PC-9 (cell line): ENCODE results near the gene AUH.

Source experiments
- EZH2 ChIP-seq: fragments of 200-600 bp; sonication (generic); IDR thresholded peaks from 2 replicates; pipeline ENCODE4 v1.8.0; 2017; ENCODE audit warnings: antibody characterized with exemption, low read depth
- TF ChIP-seq, protein P1 (sequence below): fragments of 200-600 bp; sonication (generic); conservative IDR thresholded peaks from 2 replicates; pipeline ENCODE4 v1.6.1; 2017; ENCODE audit warnings: mixed run types, antibody characterized with exemption, mild to moderate bottlenecking, moderate library complexity

DNA sequence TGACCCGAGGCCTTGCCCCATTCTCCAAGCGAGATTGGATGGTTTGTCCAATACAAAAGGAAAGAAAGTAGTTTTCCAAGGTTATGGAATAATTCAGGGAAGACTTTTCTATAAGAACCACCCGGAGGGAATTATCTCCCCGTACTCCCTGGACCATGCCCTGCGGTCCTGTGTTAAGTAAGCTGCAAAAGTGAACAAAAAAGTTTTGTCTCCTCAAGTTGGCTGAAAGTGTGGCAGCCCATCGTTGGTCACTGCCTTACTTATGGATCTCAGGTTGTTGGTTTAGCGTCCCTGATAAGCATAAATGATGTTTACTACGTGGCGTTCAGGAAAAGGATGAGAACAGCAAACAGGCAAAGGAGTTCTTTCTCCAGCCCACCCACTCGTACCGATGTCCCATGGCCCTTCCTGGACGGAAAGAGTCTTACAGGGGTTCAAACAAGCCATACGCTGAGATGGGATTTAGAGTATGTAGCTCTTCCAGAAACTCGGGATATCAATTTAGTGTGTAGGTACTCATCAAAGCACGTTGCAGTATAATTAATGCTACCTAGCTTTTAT is 413 bp upstream of the AUH start:
- TF ChIP-seq, protein P1, sequence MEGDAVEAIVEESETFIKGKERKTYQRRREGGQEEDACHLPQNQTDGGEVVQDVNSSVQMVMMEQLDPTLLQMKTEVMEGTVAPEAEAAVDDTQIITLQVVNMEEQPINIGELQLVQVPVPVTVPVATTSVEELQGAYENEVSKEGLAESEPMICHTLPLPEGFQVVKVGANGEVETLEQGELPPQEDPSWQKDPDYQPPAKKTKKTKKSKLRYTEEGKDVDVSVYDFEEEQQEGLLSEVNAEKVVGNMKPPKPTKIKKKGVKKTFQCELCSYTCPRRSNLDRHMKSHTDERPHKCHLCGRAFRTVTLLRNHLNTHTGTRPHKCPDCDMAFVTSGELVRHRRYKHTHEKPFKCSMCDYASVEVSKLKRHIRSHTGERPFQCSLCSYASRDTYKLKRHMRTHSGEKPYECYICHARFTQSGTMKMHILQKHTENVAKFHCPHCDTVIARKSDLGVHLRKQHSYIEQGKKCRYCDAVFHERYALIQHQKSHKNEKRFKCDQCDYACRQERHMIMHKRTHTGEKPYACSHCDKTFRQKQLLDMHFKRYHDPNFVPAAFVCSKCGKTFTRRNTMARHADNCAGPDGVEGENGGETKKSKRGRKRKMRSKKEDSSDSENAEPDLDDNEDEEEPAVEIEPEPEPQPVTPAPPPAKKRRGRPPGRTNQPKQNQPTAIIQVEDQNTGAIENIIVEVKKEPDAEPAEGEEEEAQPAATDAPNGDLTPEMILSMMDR: no peak
- TF ChIP-seq EZH2: no peak
